ENCODE results near the gene DCLK1.

The DCLK1 gene

DNA sequence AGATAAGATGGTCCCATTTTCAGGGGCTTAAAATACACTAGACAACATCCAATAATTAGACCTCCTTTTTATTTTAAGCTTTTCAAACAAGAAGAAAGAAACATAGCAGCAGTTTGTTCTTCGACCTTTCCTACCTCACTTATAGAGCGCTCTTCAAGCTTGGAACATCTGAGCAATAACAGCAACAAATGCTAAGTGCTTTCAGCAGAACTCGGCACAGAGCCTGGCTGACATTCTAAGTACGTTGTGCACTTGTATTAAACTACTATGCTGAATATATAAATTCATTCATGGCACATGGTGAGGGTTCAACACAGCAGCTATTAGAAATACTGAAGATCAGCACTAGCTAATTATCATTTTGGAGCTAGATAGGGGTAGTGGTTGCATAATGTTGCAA, 398.6 kb downstream of the DCLK1 start:
- Histone ChIP-seq H3K27ac (ENCODE audit: low read depth, low read length, severe bottlenecking) (no peak overlapping the region), H3K36me3 (ENCODE audit: control insufficient read depth, insufficient read depth, low read length) (no peaks in the 10 kb centered on the region), H3K4me1 (ENCODE audit: control insufficient read depth, insufficient read depth, low read length, poor library complexity, severe bottlenecking) (no peaks in the 10 kb centered on the region), H3K4me3 (ENCODE audit: extremely low read depth, insufficient read depth, low read length, poor library complexity, severe bottlenecking) (no peak overlapping the region), H3K9me3 (ENCODE audit: control insufficient read depth, low read length) (no peaks in the 10 kb centered on the region)
- 90% methylated on average over 2 of the region's 4 CpGs; no CpG with 5 or more reads in 1 of the 2 experiments for WGBS, 2 experiments (ENCODE audit: insufficient coverage in 2 of 2)

DNA sequence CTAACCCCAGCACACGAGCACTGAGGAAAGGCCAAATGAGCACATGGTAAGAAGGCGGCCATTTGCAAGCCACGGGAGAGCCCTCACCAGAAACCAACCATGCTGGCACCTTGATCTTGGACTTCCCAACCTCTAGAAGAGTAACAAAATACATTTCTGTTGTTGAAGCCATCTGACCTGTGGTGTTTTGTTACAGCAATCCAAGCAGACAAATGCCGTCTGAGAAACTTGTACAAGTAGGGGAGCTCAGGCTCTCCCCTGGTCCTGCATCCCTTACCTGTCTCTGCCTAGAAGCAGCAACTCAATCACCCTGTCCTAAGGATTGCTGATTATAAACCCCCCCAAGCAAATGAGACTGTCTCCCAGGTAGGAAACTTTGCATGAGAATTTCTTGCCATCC, 399.7 kb downstream of the DCLK1 start:
- 100% methylated on average over 2 of the region's 4 CpGs for WGBS, 2 experiments (ENCODE audit: insufficient coverage in 2 of 2)

DNA sequence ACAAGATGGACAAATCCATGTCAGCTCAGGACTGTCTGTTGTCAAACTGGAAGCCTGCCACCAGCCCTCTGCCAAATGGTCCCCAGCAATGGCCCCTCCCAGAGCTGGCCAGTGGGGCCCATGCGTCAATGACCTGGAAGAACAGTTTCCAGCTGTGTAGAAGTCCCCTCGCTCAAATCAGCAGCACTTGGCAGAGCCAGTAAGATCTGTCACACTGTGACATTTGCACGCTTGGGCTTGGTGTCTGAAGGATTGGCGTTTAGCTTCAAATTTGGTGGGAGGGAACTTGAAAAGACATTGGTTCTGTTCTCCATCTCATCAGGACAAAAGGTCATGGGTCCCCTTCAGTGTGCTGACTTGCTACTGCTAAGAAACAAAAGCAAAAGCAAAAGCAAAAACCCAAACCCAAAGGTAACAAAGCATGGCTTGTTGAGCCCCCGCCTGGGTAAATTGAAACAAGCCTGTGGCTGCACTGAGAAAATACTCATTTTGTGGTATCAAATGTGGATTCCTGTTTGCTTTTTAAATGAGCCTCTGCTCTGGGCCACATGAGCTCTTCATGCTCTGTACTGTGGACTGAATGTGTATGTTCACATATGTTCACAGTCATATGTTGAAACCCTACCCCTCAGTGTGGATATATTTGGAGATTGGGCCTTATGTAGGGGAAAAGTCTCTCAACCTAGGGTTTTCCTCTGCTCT, 401.1 kb downstream of the DCLK1 start:
- H3K36me3 ChIP-seq (ENCODE audit: control insufficient read depth, insufficient read depth, low read length), result no peaks in the 10 kb centered on the region
- H3K9me3 ChIP-seq (ENCODE audit: control insufficient read depth, low read length), result no peaks in the 10 kb centered on the region
- no peak overlapping the region for H3K27ac ChIP-seq (ENCODE audit: low read depth, low read length, severe bottlenecking)
- 80 to 93% methylated on average over 3 of the region's 5 CpGs for WGBS, 2 experiments (ENCODE audit: insufficient coverage in 2 of 2)
- no peaks in the 10 kb centered on the region for H3K4me1 ChIP-seq (ENCODE audit: control insufficient read depth, insufficient read depth, low read length, poor library complexity, severe bottlenecking)
- no peak overlapping the region for H3K4me3 ChIP-seq (ENCODE audit: extremely low read depth, insufficient read depth, low read length, poor library complexity, severe bottlenecking)

More for the DNA sequence above, 399.7 kb downstream of the DCLK1 start:
- no peaks in the 10 kb centered on the region for H3K4me1 ChIP-seq (ENCODE audit: control insufficient read depth, insufficient read depth, low read length, poor library complexity, severe bottlenecking)
- no peaks in the 10 kb centered on the region for H3K9me3 ChIP-seq (ENCODE audit: control insufficient read depth, low read length)
- no peak overlapping the region for H3K4me3 ChIP-seq (ENCODE audit: extremely low read depth, insufficient read depth, low read length, poor library complexity, severe bottlenecking)
- no peak overlapping the region for H3K27ac ChIP-seq (ENCODE audit: low read depth, low read length, severe bottlenecking)
- no peaks in the 10 kb centered on the region for H3K36me3 ChIP-seq (ENCODE audit: control insufficient read depth, insufficient read depth, low read length)

DNA sequence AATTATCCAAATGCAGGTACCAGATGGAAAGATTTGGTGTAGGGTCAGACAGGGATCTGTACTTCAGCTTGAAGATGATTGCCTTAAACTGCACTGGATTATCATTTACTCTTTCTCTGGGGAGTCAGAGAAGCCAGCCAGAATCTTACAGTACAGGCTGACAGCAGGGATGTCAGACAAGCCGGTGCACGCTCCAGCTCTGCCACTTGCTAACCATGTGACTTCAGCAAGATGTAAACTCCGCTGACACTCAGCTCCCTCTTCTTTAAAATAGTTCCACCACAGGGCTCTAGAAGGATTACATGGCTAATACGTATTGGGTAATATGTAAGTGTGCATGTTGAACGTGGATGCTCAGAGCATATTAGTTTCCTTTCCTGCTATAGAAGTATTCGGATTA, 403.3 kb downstream of the DCLK1 start:
- Histone ChIP-seq H3K9me3 (ENCODE audit: control insufficient read depth, low read length) (no peaks in the 10 kb centered on the region), H3K4me3 (ENCODE audit: extremely low read depth, insufficient read depth, low read length, poor library complexity, severe bottlenecking) (no peak overlapping the region), H3K36me3 (ENCODE audit: control insufficient read depth, insufficient read depth, low read length) (no peaks in the 10 kb centered on the region), H3K4me1 (ENCODE audit: control insufficient read depth, insufficient read depth, low read length, poor library complexity, severe bottlenecking) (peaks cover 5% of the 10 kb centered on the region), H3K27ac (ENCODE audit: low read depth, low read length, severe bottlenecking) (no peak overlapping the region)
- 71 to 100% methylated on average over 3 to 6 of the region's 6 CpGs for WGBS, 2 experiments (ENCODE audit: insufficient coverage in 2 of 2)

DNA sequence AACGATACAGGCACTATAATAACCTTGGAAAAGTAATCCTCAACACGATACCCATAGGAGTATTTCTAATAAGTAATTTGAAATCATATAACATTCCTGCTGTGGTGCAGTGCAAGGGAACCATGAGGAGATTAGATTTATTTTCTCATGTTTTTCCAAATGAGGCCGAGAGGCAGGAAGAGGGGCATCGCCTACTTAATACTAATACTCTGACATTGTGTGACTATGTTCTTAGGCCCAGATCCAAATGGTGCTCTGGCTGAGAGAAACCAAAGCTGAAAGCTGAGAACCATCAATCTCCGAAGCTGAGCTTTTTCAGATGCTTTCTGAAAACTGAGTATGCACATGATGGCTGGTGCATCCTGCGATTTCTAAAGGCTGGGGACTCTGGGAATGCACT, 406.7 kb downstream of the DCLK1 start:
- Histone ChIP-seq H3K4me1 (ENCODE audit: control insufficient read depth, insufficient read depth, low read length, poor library complexity, severe bottlenecking) (peaks cover 5% of the 10 kb centered on the region), H3K27ac (ENCODE audit: low read depth, low read length, severe bottlenecking) (no peak overlapping the region), H3K9me3 (ENCODE audit: control insufficient read depth, low read length) (no peaks in the 10 kb centered on the region), H3K36me3 (ENCODE audit: control insufficient read depth, insufficient read depth, low read length) (no peaks in the 10 kb centered on the region), H3K4me3 (ENCODE audit: extremely low read depth, insufficient read depth, low read length, poor library complexity, severe bottlenecking) (no peak overlapping the region)
- 94 to 95% methylated on average over 4 of the region's 6 CpGs for WGBS, 2 experiments (ENCODE audit: insufficient coverage in 2 of 2)

DNA sequence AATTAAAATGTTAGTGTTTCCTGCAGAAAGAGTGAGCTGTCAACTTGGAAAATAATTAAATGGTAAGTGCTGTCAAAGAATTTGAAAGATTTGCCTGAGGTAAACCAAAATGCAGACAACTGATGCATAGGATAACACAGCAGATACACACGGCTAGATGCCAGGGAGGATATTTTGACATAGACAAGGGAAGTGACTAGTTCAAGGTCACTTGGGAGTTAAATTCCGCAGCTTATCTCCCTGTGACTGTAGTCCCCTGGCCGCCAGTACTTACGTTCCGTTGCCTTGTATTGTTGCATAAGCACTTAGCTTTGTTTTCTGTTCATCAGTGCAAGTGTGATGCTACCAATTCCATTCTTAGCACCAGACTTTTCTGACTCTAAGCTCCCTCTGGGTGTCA, 407.4 kb downstream of the DCLK1 start:
- Histone ChIP-seq H3K27ac (ENCODE audit: low read depth, low read length, severe bottlenecking) (no peak overlapping the region), H3K9me3 (ENCODE audit: control insufficient read depth, low read length) (no peaks in the 10 kb centered on the region), H3K4me3 (ENCODE audit: extremely low read depth, insufficient read depth, low read length, poor library complexity, severe bottlenecking) (no peak overlapping the region), H3K36me3 (ENCODE audit: control insufficient read depth, insufficient read depth, low read length) (no peaks in the 10 kb centered on the region), H3K4me1 (ENCODE audit: control insufficient read depth, insufficient read depth, low read length, poor library complexity, severe bottlenecking) (peaks cover 5% of the 10 kb centered on the region)
- WGBS, 2 experiments (ENCODE audit: insufficient coverage in 2 of 2), result 80 to 100% methylated on average over 2 to 5 of the region's 5 CpGs

DNA sequence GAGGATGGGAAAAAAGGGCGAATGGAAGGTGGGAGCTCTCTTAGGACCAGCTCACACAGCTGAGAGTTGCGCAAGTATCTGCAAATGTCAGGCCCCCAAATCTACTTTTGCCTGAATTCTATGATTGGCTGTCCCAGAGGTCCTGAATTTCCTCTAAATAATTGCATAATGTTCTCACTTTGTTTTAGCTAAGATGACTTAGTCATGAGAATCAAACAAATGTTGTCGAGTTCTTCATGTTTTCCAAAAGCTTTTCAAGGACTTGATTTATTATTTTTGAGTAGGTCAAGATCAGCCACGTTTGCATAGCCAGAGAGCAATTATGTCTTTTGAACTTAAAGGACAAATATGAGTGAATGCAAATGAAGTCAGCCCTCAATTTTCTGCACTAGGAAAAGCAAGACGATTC, 408.1 kb downstream of the DCLK1 start:
- H3K27ac ChIP-seq (ENCODE audit: low read depth, low read length, severe bottlenecking), result no peak overlapping the region
- H3K9me3 ChIP-seq (ENCODE audit: control insufficient read depth, low read length), result no peaks in the 10 kb centered on the region
- H3K4me3 ChIP-seq (ENCODE audit: extremely low read depth, insufficient read depth, low read length, poor library complexity, severe bottlenecking), result no peak overlapping the region
- WGBS, 2 experiments (ENCODE audit: insufficient coverage in 2 of 2), result 77 to 95% methylated on average over 4 to 5 of the region's 5 CpGs
- no peaks in the 10 kb centered on the region for H3K36me3 ChIP-seq (ENCODE audit: control insufficient read depth, insufficient read depth, low read length)
- peaks cover 5% of the 10 kb centered on the region for H3K4me1 ChIP-seq (ENCODE audit: control insufficient read depth, insufficient read depth, low read length, poor library complexity, severe bottlenecking)

DNA sequence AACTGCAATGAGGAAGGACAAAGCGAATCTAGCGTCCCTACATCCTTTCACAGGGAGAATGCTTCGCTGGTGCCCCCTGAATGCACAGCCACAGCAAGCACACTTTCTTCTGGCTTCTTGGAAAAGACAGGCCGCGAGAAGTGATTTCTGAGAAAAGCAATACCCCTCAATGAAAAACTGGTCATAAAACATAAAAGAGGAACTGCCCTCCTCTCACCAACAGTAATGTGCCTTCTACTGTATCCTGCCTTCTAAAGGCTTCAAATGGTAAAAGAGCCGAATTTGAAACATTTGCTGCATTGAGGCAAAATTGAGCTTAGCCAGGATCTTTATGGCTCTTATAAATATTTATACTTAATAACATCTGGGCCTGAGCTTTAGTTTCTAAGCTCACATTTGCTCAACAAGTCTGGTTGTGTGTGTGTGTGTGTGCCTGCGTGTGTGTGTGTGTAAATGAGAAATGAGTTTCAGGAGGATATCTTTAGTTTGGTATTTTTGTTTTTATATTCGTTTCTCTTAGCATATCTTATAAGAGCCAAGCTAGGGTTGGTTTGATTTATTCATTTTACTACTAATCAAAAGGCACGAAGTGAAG, 408.6 kb downstream of the DCLK1 start:
- WGBS, 2 experiments (ENCODE audit: insufficient coverage in 2 of 2), result 89 to 96% methylated on average over 2 to 4 of the region's 9 CpGs

DNA sequence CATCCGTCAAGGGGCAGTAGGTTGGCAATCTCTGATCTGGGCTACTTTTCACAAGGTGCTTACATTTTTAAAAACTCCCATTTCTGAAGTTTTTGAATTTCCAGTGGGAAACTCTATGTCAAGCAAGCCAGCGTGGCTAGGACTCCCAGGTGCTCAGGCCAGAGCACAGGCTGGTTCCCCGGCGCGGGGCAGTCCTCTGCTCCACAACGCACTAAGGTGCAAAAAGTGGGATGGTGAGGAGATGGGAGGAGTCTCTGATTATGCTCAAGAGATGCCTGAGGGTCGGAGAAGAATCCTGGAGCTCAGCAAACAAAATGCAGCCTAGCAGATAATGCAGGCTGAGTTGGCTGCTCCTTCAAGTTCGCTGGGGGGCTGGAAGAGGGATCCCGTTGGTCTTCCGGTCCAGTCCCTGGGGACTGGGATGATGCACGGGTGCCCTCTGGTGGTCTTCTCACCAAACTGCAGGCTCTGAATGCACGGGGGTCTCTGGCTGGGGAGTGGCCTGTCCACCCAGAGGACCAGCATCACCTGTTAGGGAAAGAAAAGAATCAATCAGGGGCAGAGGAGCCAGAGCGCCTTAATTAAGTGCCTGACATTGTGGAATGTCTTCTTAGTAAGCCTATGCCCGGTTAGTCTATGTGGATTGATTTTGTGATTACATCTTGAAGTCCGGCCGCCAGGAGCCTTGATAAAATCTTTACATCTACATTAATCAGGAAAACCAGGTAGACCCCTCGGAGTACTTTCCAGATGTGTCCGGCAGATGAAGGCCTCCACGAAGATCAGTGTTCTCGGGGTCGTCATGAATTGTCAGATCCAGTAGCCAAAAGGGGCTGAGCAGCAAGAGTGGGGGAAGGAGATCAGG, 410.3 kb downstream of the DCLK1 start:
- peaks cover 5% of the 10 kb centered on the region for H3K4me1 ChIP-seq (ENCODE audit: control insufficient read depth, insufficient read depth, low read length, poor library complexity, severe bottlenecking)
- H3K4me3 ChIP-seq (ENCODE audit: extremely low read depth, insufficient read depth, low read length, poor library complexity, severe bottlenecking), result no peak overlapping the region

More for the DNA sequence above, 408.6 kb downstream of the DCLK1 start:
- Histone ChIP-seq H3K27ac (ENCODE audit: low read depth, low read length, severe bottlenecking) (no peak overlapping the region), H3K9me3 (ENCODE audit: control insufficient read depth, low read length) (no peaks in the 10 kb centered on the region), H3K4me3 (ENCODE audit: extremely low read depth, insufficient read depth, low read length, poor library complexity, severe bottlenecking) (no peak overlapping the region), H3K4me1 (ENCODE audit: control insufficient read depth, insufficient read depth, low read length, poor library complexity, severe bottlenecking) (peaks cover 5% of the 10 kb centered on the region), H3K36me3 (ENCODE audit: control insufficient read depth, insufficient read depth, low read length) (no peaks in the 10 kb centered on the region)

DNA sequence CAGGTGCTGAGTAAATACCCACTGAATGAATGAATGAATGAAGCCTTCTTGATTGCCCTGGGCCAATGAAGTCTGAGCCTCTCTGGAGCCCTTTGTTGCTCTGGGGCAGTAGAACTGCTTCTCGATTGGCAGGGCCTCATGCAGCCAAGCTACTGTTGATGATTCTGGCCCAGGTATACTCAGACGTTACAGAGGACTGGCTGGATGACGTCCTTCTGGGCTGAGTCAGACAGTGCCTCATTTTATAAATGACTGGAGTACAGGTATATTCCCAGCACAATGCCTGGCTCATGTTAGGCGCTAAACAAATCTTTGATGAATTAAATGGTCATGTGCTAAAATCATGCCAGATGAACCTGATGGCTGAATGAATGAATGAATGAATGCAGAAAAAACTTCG, 410.9 kb downstream of the DCLK1 start:
- H3K9me3 ChIP-seq (ENCODE audit: control insufficient read depth, low read length), result no peaks in the 10 kb centered on the region
- WGBS, 2 experiments (ENCODE audit: insufficient coverage in 2 of 2), result 87 to 88% methylated on average over 4 to 5 of the region's 5 CpGs

More for the DNA sequence above, 410.3 kb downstream of the DCLK1 start:
- H3K27ac ChIP-seq (ENCODE audit: low read depth, low read length, severe bottlenecking), result no peak overlapping the region
- H3K36me3 ChIP-seq (ENCODE audit: control insufficient read depth, insufficient read depth, low read length), result no peaks in the 10 kb centered on the region
- 47 to 53% methylated on average over 15 to 18 of the region's 21 CpGs for WGBS, 2 experiments (ENCODE audit: insufficient coverage in 2 of 2)
- no peaks in the 10 kb centered on the region for H3K9me3 ChIP-seq (ENCODE audit: control insufficient read depth, low read length)

More for the DNA sequence above, 410.9 kb downstream of the DCLK1 start:
- Histone ChIP-seq H3K4me3 (ENCODE audit: extremely low read depth, insufficient read depth, low read length, poor library complexity, severe bottlenecking) (no peak overlapping the region), H3K4me1 (ENCODE audit: control insufficient read depth, insufficient read depth, low read length, poor library complexity, severe bottlenecking) (peaks cover 5% of the 10 kb centered on the region), H3K27ac (ENCODE audit: low read depth, low read length, severe bottlenecking) (no peak overlapping the region), H3K36me3 (ENCODE audit: control insufficient read depth, insufficient read depth, low read length) (no peaks in the 10 kb centered on the region)
